Fibroblast of lung (primary cell): ENCODE data around the gene STON1.

Experiments
- EZH2 ChIP-seq: IDR thresholded peaks from 2 replicates; pipeline ENCODE4 v1.5.1; 2012; ENCODE audit warnings: low read length, control low read depth, mild to moderate bottlenecking; ENCODE audit errors: missing control alignments
- TF ChIP-seq, protein P1 (sequence below), 2 donors: IDR thresholded peaks in 1 of 2; conservative IDR thresholded peaks in 1 of 2; 1 replicate in 1 of 2; 2 replicates in 1 of 2; pipeline ENCODE4 v1.5.1; 2011 to 2012; ENCODE audit warnings: low read length in 2 of 2, control low read depth in 1 of 2, inconsistent platforms in 1 of 2, low read depth in 1 of 2, mild to moderate bottlenecking in 1 of 2

DNA sequence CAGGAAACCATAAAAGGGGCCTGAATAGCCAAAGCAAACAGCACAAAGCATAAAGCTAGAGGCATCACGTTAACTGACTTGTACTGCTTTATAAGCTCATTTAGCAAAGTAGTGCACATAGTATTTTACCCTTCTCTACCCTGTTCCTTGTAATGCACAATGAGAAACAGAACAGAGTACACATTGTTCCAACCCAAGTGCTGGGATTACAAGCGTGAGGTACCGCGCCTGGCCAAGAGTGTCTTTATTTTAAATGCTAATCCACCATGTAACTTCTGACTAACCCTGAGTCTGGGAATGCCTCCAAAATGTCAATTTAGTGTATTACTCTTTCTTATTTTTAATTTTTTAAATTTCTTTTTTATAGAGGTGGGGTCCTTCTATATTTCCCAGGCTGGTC is 46.4 kb upstream of the STON1 start:
- TF ChIP-seq, protein P1, sequence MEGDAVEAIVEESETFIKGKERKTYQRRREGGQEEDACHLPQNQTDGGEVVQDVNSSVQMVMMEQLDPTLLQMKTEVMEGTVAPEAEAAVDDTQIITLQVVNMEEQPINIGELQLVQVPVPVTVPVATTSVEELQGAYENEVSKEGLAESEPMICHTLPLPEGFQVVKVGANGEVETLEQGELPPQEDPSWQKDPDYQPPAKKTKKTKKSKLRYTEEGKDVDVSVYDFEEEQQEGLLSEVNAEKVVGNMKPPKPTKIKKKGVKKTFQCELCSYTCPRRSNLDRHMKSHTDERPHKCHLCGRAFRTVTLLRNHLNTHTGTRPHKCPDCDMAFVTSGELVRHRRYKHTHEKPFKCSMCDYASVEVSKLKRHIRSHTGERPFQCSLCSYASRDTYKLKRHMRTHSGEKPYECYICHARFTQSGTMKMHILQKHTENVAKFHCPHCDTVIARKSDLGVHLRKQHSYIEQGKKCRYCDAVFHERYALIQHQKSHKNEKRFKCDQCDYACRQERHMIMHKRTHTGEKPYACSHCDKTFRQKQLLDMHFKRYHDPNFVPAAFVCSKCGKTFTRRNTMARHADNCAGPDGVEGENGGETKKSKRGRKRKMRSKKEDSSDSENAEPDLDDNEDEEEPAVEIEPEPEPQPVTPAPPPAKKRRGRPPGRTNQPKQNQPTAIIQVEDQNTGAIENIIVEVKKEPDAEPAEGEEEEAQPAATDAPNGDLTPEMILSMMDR (conservative IDR thresholded peaks at IDR 0.05 in 1 of 2, IDR thresholded peaks at IDR 0.05 in 1 of 2; ENCODE audit: low read depth in 1 of 2, low read length in 2 of 2) = no peak
- no peak for TF ChIP-seq EZH2
